ENCODE data around the gene KNCN.

KNCN gene

GRCh38 chr1:46557403-46557802, 6.0 kb upstream of the KNCN start:
- no peak for TF ChIP-seq CTCF (IDR thresholded peaks at IDR 0.05)
- Mint-ChIP-seq H3K4me3 (no peak overlapping the region), H3K27me3 (ENCODE audit: low read depth, poor library complexity) (peaks cover 20% of the 10 kb centered on the region)

GRCh38 chr1:46556822-46557221, 5.4 kb upstream of the KNCN start:
- Mint-ChIP-seq H3K36me3 (ENCODE audit: low read depth) (no peaks in the 10 kb centered on the region), H3K4me1 (peaks cover 19% of the 10 kb centered on the region), H3K4me3 (no peak overlapping the region), H3K27me3 (ENCODE audit: low read depth, poor library complexity) (peaks cover 22% of the 10 kb centered on the region), H3K27ac (no peak overlapping the region), H3K9me3 (no peaks in the 10 kb centered on the region)
- no peak for TF ChIP-seq CTCF (IDR thresholded peaks at IDR 0.05)
- no peak for DNase-seq

More at GRCh38 chr1:46557403-46557802, 6.0 kb upstream of the KNCN start:
- DNase-seq, result no peak
- H3K9me3 Mint-ChIP-seq, result no peaks in the 10 kb centered on the region
- no peaks in the 10 kb centered on the region for H3K36me3 Mint-ChIP-seq (ENCODE audit: low read depth)
- peaks cover 19% of the 10 kb centered on the region for H3K4me1 Mint-ChIP-seq
- H3K27ac Mint-ChIP-seq, result no peak overlapping the region

GRCh38 chr1:46555826-46556619, 4.6 kb upstream of the KNCN start:
- DNase-seq, result no peak
- no peak for TF ChIP-seq CTCF (IDR thresholded peaks at IDR 0.05)
- Mint-ChIP-seq H3K36me3 (ENCODE audit: low read depth) (no peaks in the 10 kb centered on the region), H3K9me3 (no peaks in the 10 kb centered on the region), H3K27me3 (ENCODE audit: low read depth, poor library complexity) (peaks cover 25% of the 10 kb centered on the region), H3K4me1 (peaks cover 19% of the 10 kb centered on the region), H3K4me3 (no peak overlapping the region), H3K27ac (no peak overlapping the region)

GRCh38 chr1:46554597-46555381, 3.3 kb upstream of the KNCN start:
- TF ChIP-seq CTCF (IDR thresholded peaks at IDR 0.05), result no peak
- DNase-seq, result no peak
- Mint-ChIP-seq H3K4me3 (no peak overlapping the region), H3K4me1 (peaks cover 30% of the 10 kb centered on the region), H3K9me3 (no peaks in the 10 kb centered on the region), H3K27ac (no peak overlapping the region), H3K36me3 (ENCODE audit: low read depth) (no peaks in the 10 kb centered on the region), H3K27me3 (ENCODE audit: low read depth, poor library complexity) (peaks cover 30% of the 10 kb centered on the region)

GRCh38 chr1:46554236-46554596, 2.8 kb upstream of the KNCN start:
- Mint-ChIP-seq H3K4me3 (no peak overlapping the region), H3K27me3 (ENCODE audit: low read depth, poor library complexity) (peaks cover 33% of the 10 kb centered on the region), H3K9me3 (no peaks in the 10 kb centered on the region), H3K27ac (no peak overlapping the region), H3K4me1 (peaks cover 36% of the 10 kb centered on the region), H3K36me3 (ENCODE audit: low read depth) (no peaks in the 10 kb centered on the region)
- no peak for TF ChIP-seq CTCF (IDR thresholded peaks at IDR 0.05)
- no peak for DNase-seq
